KG1 (cell line): Measurements from ENCODE around the gene FAM53B.

ENCODE experiments used
- DNase-seq: peaks from one replicate; lab custom pipeline; 2025; lab: John Stamatoyannopoulos, UW

The FAM53B gene

GRCh38 chr10:124609698-124610097 is 134.5 kb downstream of the FAM53B start:
- no peak for DNase-seq

- DNase-seq = no peak
Observed at GRCh38 chr10:124608093-124608721, 136.0 kb downstream of the FAM53B start.

GRCh38 chr10:124607693-124608092 is 136.5 kb downstream of the FAM53B start:
- DNase-seq = no peak

- DNase-seq = no peak
Observed at GRCh38 chr10:124606822-124607221, 137.4 kb downstream of the FAM53B start.

- no peak for DNase-seq
Observed at GRCh38 chr10:124605856-124606812, 138.0 kb downstream of the FAM53B start.

GRCh38 chr10:124605481-124605855 is 138.7 kb downstream of the FAM53B start:
- no peak for DNase-seq

GRCh38 chr10:124605001-124605370 is 139.2 kb downstream of the FAM53B start:
- no peak for DNase-seq

- no peak for DNase-seq
Observed at GRCh38 chr10:124604214-124605000, 139.8 kb downstream of the FAM53B start.

GRCh38 chr10:124603376-124604213 is 140.6 kb downstream of the FAM53B start:
- DNase-seq = no peak

GRCh38 chr10:124602646-124603365 is 141.4 kb downstream of the FAM53B start:
- no peak for DNase-seq

GRCh38 chr10:124602121-124602561 is 142.0 kb downstream of the FAM53B start:
- DNase-seq = no peak

- DNase-seq = no peak
Observed at GRCh38 chr10:124601431-124602120, 142.6 kb downstream of the FAM53B start.

GRCh38 chr10:124601016-124601415 is 143.2 kb downstream of the FAM53B start:
- DNase-seq = no peak

GRCh38 chr10:124600051-124600880 is 143.9 kb downstream of the FAM53B start:
- no peak for DNase-seq

GRCh38 chr10:124599588-124600050 is 144.6 kb downstream of the FAM53B start:
- no peak for DNase-seq

GRCh38 chr10:124598773-124599587 is 145.2 kb downstream of the FAM53B start:
- no peak for DNase-seq

- no peak for DNase-seq
Observed at GRCh38 chr10:124598196-124598595, 146.0 kb downstream of the FAM53B start.

- no peak for DNase-seq
Observed at GRCh38 chr10:124597846-124598165, 146.4 kb downstream of the FAM53B start.
